GM10266 (cell line): Measurements from ENCODE around the gene ZBTB20.
"Not testable (repeated sequence)": the region's sequence is repeated elsewhere in the genome, so short reads cannot be mapped to it uniquely, and the experiment has no call there.

ENCODE experiments used
- DNase-seq: peaks from one replicate; pipeline ENCODE4 v3.0.0; 2012; ENCODE audit errors: extremely low spot score
- TF ChIP-seq, protein P1 (sequence below): IDR thresholded peaks from 2 replicates; pipeline ENCODE4 v1.5.1; 2012; ENCODE audit warnings: mild to moderate bottlenecking, low read depth; ENCODE audit not compliant: control insufficient read depth, insufficient read depth; ENCODE audit errors: missing control alignments

The ZBTB20 gene

DNA sequence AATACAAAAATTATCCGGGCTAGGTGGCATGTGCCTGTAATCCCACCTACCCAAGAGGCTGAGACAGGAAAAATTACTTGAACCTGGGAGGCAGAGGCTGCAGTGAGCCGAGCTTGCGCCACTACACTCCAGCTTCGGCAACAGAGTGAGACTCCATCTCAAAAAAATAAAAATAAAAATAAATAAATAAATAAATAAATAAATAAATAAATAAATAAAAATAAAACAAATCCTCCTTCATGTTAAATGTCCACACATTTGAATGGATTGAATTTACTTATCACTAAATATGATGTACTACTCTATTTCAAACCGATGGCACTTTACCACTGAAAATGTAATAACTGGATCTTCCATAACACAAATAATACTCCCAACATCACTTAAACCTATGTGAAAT lies 36.3 kb downstream of the ZBTB20 start:
- no peak for DNase-seq
- TF ChIP-seq, protein P1, sequence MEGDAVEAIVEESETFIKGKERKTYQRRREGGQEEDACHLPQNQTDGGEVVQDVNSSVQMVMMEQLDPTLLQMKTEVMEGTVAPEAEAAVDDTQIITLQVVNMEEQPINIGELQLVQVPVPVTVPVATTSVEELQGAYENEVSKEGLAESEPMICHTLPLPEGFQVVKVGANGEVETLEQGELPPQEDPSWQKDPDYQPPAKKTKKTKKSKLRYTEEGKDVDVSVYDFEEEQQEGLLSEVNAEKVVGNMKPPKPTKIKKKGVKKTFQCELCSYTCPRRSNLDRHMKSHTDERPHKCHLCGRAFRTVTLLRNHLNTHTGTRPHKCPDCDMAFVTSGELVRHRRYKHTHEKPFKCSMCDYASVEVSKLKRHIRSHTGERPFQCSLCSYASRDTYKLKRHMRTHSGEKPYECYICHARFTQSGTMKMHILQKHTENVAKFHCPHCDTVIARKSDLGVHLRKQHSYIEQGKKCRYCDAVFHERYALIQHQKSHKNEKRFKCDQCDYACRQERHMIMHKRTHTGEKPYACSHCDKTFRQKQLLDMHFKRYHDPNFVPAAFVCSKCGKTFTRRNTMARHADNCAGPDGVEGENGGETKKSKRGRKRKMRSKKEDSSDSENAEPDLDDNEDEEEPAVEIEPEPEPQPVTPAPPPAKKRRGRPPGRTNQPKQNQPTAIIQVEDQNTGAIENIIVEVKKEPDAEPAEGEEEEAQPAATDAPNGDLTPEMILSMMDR = no peak

DNA sequence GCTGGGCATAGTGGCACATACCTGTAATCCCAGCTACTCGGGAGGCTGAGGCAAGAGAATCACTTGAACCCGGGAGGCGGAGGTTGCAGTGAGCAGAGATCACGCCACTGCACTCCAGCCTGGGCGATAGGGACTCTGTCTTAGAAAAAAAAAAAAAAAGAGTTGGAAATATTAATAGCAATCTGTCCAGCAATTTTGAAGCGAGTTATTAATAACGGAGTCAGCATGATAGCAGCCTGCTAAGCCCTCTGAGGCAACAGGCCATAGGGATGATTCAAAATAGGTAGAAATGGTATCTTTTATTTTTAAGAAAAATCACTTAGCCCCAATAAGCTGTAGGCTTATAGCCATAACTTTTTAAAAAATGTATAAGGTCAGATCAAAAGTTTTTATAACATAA lies 37.0 kb downstream of the ZBTB20 start:
- DNase-seq = not testable (repeated sequence)

DNA sequence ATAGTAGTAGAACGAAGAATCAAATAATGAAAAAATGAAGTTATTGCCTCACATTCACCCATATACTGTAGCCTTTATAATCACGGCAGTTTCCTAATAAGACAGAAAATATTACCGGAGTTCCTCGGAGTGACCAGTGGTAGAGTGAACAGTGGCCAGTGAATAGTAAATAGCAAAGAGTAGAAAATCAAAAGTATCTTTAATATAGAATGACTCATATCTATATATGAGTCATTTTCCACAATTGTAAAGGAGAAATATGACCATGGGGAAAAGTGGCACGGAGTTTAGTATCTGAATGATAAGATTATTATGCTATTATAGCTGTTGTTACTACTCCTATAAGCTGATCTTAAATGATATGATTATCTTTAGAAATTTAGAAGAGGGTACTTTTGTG lies 38.5 kb downstream of the ZBTB20 start:
- DNase-seq = no peak
- TF ChIP-seq, protein P1 = no peak

DNA sequence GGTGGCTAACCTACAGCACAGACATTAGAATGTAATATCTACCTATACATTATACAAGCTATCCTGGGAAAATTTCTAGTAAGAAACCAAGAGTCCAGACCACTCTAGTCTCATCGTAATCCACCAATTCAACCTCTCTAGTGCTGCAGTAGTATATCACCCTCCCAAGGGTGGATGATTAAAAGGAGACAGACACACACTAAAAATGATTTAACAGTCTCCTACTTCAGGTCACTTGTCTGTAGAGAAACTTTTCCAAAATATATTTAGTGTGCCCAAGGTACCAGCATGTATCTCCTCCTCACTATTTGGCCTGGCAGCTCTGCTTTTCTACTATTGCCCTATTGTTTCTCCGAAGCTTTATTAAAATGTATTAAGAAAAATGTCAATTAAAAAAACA lies 45.0 kb downstream of the ZBTB20 start:
- DNase-seq = no peak

DNA sequence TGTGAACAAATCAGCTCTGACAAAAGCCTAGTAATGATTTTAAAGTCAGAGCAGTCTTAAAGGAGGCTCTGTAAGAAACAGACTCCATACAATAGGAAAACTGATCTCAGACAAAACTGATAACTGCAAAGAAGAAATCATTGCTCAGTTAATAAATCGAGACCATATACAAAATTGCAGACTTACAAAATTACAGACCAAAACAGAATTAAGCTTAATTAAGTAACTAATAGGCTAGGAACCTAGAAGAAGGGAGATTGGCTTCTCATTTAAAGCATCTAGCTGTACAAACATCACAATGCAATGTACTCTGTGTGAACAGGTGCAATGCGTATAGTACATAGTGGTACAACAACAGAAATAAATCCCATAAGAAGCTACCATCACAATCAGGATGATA lies 46.3 kb downstream of the ZBTB20 start:
- DNase-seq = no peak
- TF ChIP-seq, protein P1 = no peak

More for the DNA sequence above, 45.0 kb downstream of the ZBTB20 start:
- TF ChIP-seq, protein P1 = no peak

DNA sequence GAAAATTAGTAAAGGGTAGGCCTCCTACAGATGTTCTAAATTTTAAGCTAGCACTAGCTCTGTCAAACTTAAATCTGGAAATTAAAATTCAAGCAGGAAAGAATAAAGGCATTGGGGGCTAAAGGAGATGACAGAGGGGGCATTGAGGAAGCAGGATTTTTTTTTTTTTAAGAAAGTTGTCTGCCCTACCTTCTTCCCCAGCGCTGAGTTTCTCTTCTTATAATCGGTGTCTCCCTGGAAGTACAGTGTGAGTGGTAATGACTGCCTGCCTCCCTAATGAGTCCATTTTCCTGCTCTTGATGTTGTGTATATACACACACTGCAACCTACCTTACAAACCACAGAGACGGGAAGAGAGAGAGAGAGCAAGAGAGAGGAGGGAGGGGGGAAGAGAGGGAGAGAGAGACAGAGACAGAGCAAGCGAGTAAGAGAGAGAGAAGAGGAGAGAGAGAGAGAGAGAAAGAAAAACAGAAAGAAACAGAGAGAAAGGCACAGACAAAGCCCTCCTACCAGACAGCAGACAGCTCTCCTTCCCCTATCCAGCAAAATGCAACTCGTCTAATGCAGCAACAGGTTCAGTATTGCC lies 47.0 kb downstream of the ZBTB20 start:
- TF ChIP-seq, protein P1 = no peak
- DNase-seq = peak; percentile 3

DNA sequence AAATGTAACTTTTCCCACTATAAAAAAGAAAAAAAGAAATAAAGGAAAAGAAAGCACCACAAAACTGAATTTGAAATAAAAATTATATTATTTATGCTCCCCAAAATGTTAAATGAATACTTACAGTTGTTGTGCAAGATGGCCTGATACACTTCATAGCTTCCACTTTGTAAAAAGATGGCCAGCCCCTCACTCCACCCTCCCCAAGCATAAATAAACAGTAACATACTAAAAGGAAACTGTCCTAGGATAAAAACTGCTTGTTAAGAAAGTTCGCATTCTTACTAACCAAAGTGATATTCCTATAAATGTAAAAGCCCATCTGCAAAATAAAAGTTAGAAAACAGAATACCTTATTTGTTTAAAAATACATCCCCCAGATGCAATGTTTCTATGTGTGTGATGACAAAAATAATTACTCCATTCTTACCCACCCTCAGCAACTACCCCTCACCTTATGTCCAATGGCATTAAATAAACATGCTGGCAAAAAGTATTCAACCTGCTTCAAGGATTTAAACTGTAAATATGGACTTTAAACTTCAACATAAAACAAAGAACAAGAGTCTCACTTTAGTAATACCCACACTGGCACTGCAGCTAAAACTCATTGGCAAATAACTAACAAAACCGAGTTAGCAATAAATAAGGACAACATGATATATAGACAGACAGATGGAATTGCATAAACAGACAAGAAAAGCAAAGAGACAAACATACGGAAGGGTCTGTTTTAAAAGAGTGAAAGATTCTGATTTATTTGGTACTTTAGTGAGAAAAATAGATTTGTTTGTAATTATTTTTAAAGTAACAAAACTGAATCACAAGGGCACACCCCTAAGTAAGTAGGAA lies 47.7 kb downstream of the ZBTB20 start:
- TF ChIP-seq, protein P1 = no peak
- no peak for DNase-seq
